K562 (cell line): ENCODE results near the gene CBX2. TPM values are rescaled to one million over a fixed set of nuclear protein-coding genes. Genes with fewer than 3 reads are reported as not detected.

Experiments used
- ATAC-seq: fragments of 200-7000 bp; cut with Tn5 transposase; 3 replicates; pipeline ENCODE4 v1.9.1; 2020; ENCODE audit warnings: moderate library complexity
- BruUV-seq: library from RNA; stranded (reverse); fragments of 400-500 nt; replicated peaks from 2 replicates; lab custom pipeline; 2021; lab: Mats Ljungman, UMichigan
- CTCF ChIA-PET: fragments of 300-600 bp; formaldehyde crosslinking; extraction: SDS; loops from one replicate; lab custom pipeline; 2021; ENCODE audit warnings: low intra/inter-chr PET ratio; lab: Yijun Ruan, JAX
- POLR2A ChIA-PET: fragments of 300-600, 350-650 bp; sonication (Branson Sonifier 250); formaldehyde crosslinking; extraction: SDS; loops from one replicate; lab custom pipeline; 2021; ENCODE audit warnings: antibody characterized with exemption, inconsistent platforms; lab: Yijun Ruan, JAX
- DNase-seq, 4 experiments: peaks; one replicate each; pipeline versions ENCODE4 v3.0.0 to v3.0.0-alpha.2; 2011 to 2018; ENCODE audit warnings: low spot score in 3 of 4, mixed read lengths in 3 of 4; ENCODE audit errors: extremely low read depth in 1 of 4
- FAIRE-seq: peaks from 2 replicates; lab custom pipeline; 2011; peaks lifted over from hg19 to GRCh38; lab: Jason Lieb, UNC
- H2AFZ ChIP-seq: 2 replicates; pipeline ENCODE4 v1.6.0; 2011; ENCODE audit warnings: low read depth, low read length, control low read depth, inconsistent platforms
- H3K27ac ChIP-seq: fragments of 200-600 bp; 3 replicates; pipeline ENCODE4 v1.8.0; 2011; ENCODE audit warnings: low read depth, mild to moderate bottlenecking, control low read depth, inconsistent platforms, low read length, moderate library complexity, mixed read lengths; ENCODE audit errors: extremely low read depth
- H3K27me3 ChIP-seq, 2 experiments: fragments of 300-600 bp in 1 of 2; 2 replicates in 1 of 2; 3 replicates in 1 of 2; pipeline versions ENCODE4 v1.6.0 to v1.8.0; 2011; ENCODE audit warnings: inconsistent platforms in 2 of 2, low read length in 2 of 2, mild to moderate bottlenecking in 1 of 2, mixed read lengths in 1 of 2, moderate library complexity in 1 of 2; ENCODE audit not compliant: control insufficient read depth in 2 of 2, insufficient read depth in 2 of 2
- H3K36me3 ChIP-seq: fragments of 300-600 bp; 3 replicates; pipeline ENCODE4 v1.8.0; 2011; ENCODE audit warnings: mild to moderate bottlenecking, low read length, inconsistent platforms; ENCODE audit not compliant: control insufficient read depth, insufficient read depth
- H3K4me1 ChIP-seq, 2 experiments: fragments of 200-600 bp in 1 of 2; replicated peaks in 1 of 2; 2 replicates in 1 of 2; 3 replicates in 1 of 2; pipeline versions ENCODE4 v1.5.1 to v1.8.0; 2011; ENCODE audit warnings: inconsistent platforms in 2 of 2, low read length in 2 of 2, mild to moderate bottlenecking in 1 of 2, mixed read lengths in 1 of 2, moderate library complexity in 1 of 2; ENCODE audit not compliant: control insufficient read depth in 2 of 2, insufficient read depth in 2 of 2
- H3K4me2 ChIP-seq: 2 replicates; pipeline ENCODE4 v1.6.1; 2011; ENCODE audit warnings: low read length, control low read depth, inconsistent platforms, mixed read lengths; ENCODE audit not compliant: insufficient read depth
- H3K4me3 ChIP-seq: fragments of 200-600 bp; sonication (generic), shearing (Covaris generic); 2 replicates; pipeline ENCODE4 v1.5.1; 2016; ENCODE audit warnings: control low read depth, inconsistent platforms
- H3K79me2 ChIP-seq: fragments of 200-600 bp; 3 replicates; pipeline ENCODE4 v1.8.0; 2011; ENCODE audit warnings: low read length, inconsistent platforms; ENCODE audit not compliant: control insufficient read depth, insufficient read depth
- H3K9ac ChIP-seq, 2 experiments: 2 replicates each; pipeline versions ENCODE4 v1.6.0 to v1.6.1; 2011; ENCODE audit warnings: low read depth in 2 of 2, low read length in 2 of 2, control low read depth in 1 of 2, inconsistent platforms in 1 of 2, mild to moderate bottlenecking in 1 of 2, mixed read lengths in 1 of 2; ENCODE audit not compliant: insufficient read depth in 1 of 2
- H3K9me1 ChIP-seq: one replicate; pipeline ENCODE4 v1.6.0; 2011; ENCODE audit warnings: inconsistent platforms, mild to moderate bottlenecking, low read length, moderate library complexity; ENCODE audit not compliant: control insufficient read depth, insufficient read depth
- H3K9me3 ChIP-seq: replicated peaks from 2 replicates; pipeline ENCODE4 v1.5.1; 2011; ENCODE audit warnings: low read depth, low read length, inconsistent platforms; ENCODE audit not compliant: control insufficient read depth, insufficient read depth
- H4K20me1 ChIP-seq: replicated peaks from 2 replicates; pipeline ENCODE4 v1.6.1; 2011; ENCODE audit warnings: low read length, inconsistent platforms, mixed read lengths; ENCODE audit not compliant: control insufficient read depth, insufficient read depth
- COPS2 ChIP-seq: fragments of 450-650 bp; conservative IDR thresholded peaks from 2 replicates; pipeline ENCODE4 v1.6.1; 2016; ENCODE audit warnings: mild to moderate bottlenecking, moderate library complexity
- EP400 ChIP-seq: fragments of 450-650 bp; IDR thresholded peaks from 2 replicates; pipeline ENCODE4 v1.6.1; 2017; ENCODE audit warnings: antibody characterized with exemption, mild to moderate bottlenecking, moderate library complexity
- FIP1L1 ChIP-seq: fragments of 200-400 bp; formaldehyde crosslinking; IDR thresholded peaks from 2 replicates; pipeline ENCODE4 v1.6.1; 2018; ENCODE audit warnings: mild to moderate bottlenecking, low read depth, low read length; ENCODE audit not compliant: poor library complexity, severe bottlenecking
- KAT8 ChIP-seq: fragments of 450-650 bp; IDR thresholded peaks from 2 replicates; pipeline ENCODE4 v1.6.1; 2016; ENCODE audit warnings: low read depth, mild to moderate bottlenecking
- MECOM ChIP-seq: fragments of 250-450 bp; sonication (Bioruptor Pico); IDR thresholded peaks from 2 replicates; pipeline ENCODE4 v1.8.0; 2022; ENCODE audit warnings: inconsistent platforms
- RAD21 ChIP-seq, 2 experiments: fragments of 250-450 bp in 1 of 2; fragments of 450-650 bp in 1 of 2; sonication (Bioruptor Pico) in 1 of 2; formaldehyde crosslinking in 1 of 2; IDR thresholded peaks in 1 of 2; conservative IDR thresholded peaks in 1 of 2; 2 replicates each; pipeline versions ENCODE4 v1.4.0 to v1.8.0; 2020 to 2022; ENCODE audit warnings: mild to moderate bottlenecking in 2 of 2, moderate library complexity in 1 of 2
- TAF7 ChIP-seq: fragments of 450-650 bp; IDR thresholded peaks from 2 replicates; pipeline ENCODE4 v1.6.1; 2016; ENCODE audit warnings: missing genetic modification characterization, missing compliant biosample characterization
- ZC3H8 ChIP-seq: fragments of 450-650 bp; IDR thresholded peaks from 2 replicates; pipeline ENCODE4 v1.6.1; 2017
- ZEB2 ChIP-seq: fragments of 450-650 bp; IDR thresholded peaks from 2 replicates; pipeline ENCODE4 v1.6.1; 2016
- ZFP30 ChIP-seq: fragments of 250-450 bp; sonication (Bioruptor Pico); IDR thresholded peaks from 2 replicates; pipeline ENCODE4 v1.8.0; 2022; ENCODE audit warnings: moderate library complexity, mild to moderate bottlenecking, inconsistent platforms, borderline replicate concordance
- ZNF140 ChIP-seq: fragments of 250-450 bp; sonication (Bioruptor Pico); IDR thresholded peaks from 2 replicates; pipeline ENCODE4 v1.8.0; 2021; ENCODE audit warnings: moderate library complexity, mild to moderate bottlenecking, inconsistent platforms
- ZNF143 ChIP-seq: sonication (generic); formaldehyde crosslinking; IDR thresholded peaks from 2 replicates; pipeline ENCODE4 v1.9.0; 2022; ENCODE audit warnings: mild to moderate bottlenecking, missing genetic modification reagents
- ZNF263 ChIP-seq: sonication (generic); formaldehyde crosslinking; IDR thresholded peaks from 2 replicates; pipeline ENCODE4 v1.8.0; 2022; ENCODE audit warnings: mild to moderate bottlenecking, missing genetic modification reagents, borderline replicate concordance
- ZNF274 ChIP-seq: IDR thresholded peaks from 2 replicates; pipeline ENCODE4 v1.6.1; 2011; ENCODE audit warnings: low read depth, mild to moderate bottlenecking, low read length, moderate library complexity, borderline replicate concordance
- ZNF764 ChIP-seq: fragments of 250-450 bp; sonication (Bioruptor Pico); IDR thresholded peaks from 2 replicates; pipeline ENCODE4 v1.4.0; 2020; ENCODE audit warnings: low read depth, mild to moderate bottlenecking, moderate library complexity
- WGBS: fragments of 100-300 bp; shearing (Covaris generic); methylation state at CpG from one replicate; pipeline ENCODE4 v1.1.6; 2016; ENCODE audit warnings: low coverage, mixed read lengths; ENCODE audit not compliant: insufficient coverage; ENCODE audit errors: missing lambda C conversion rate; 5-methylcytosine and 5-hydroxymethylcytosine counted together
- in situ Hi-C: fragments of 300-500 bp; cut with MboI; formaldehyde crosslinking; loops from 4 replicates; pipeline ENCODE4 v1.15.0; 2018; ENCODE audit warnings: inconsistent platforms, mixed read lengths
- intact Hi-C: fragments of 100-400 bp; cut with micrococcal nuclease; formaldehyde crosslinking; loops from 2 replicates; pipeline ENCODE4 v1.14.2; 2022
- polyA plus RNA-seq, 8 experiments: library from polyadenylated mRNA; depleted of rRNA in 4 of 8; stranded (reverse) in 5 of 8; unstranded in 3 of 8; fragments of >200 nt; fragmentation: Nextera tagmentation in 2 of 8; fragmentation: Illumina TruSeq in 1 of 8; extraction: Ambion mirVana in 2 of 8; extraction: Trizol in 1 of 8; gene quantifications; 2 replicates each; pipeline versions ENCODE4 v1.2.1 to v1.2.3, GENCODE V29; 2011 to 2014; ENCODE audit warnings: inconsistent platforms in 1 of 8, missing spikeins in 1 of 8
- total RNA-seq, 7 experiments: library from RNA; depleted of rRNA in 6 of 7; stranded (reverse); fragments of >200 nt in 6 of 7; fragmentation: Illumina TruSeq in 2 of 7; extraction: Trizol in 2 of 7; gene quantifications; 2 replicates each; pipeline versions ENCODE4 v1.2.1 to v1.2.3, GENCODE V29; 2011 to 2021; ENCODE audit warnings: low replicate concordance in 1 of 7
- TF ChIP-seq, protein P1 (sequence below), 2 experiments: IDR thresholded peaks; 2 replicates each; pipeline ENCODE4 v1.6.1; 2011; ENCODE audit warnings: borderline replicate concordance in 1 of 2, control low read depth in 1 of 2, low read depth in 1 of 2, low read length in 1 of 2, mild to moderate bottlenecking in 1 of 2, mixed read lengths in 1 of 2, moderate library complexity in 1 of 2; ENCODE audit not compliant: insufficient read depth in 1 of 2, insufficient read length in 1 of 2, poor library complexity in 1 of 2, severe bottlenecking in 1 of 2; ENCODE audit errors: extremely low read depth in 1 of 2
- TF ChIP-seq, protein P2 (sequence below): sonication (generic); formaldehyde crosslinking; IDR thresholded peaks from 2 replicates; pipeline ENCODE4 v1.9.0; 2022; ENCODE audit warnings: mild to moderate bottlenecking, missing genetic modification reagents
- TF ChIP-seq, protein P3 (sequence below): fragments of 200-800 bp; sonication (Bioruptor generic); IDR thresholded peaks from 2 replicates; pipeline ENCODE4 v1.6.1; 2017; ENCODE audit warnings: missing genetic modification characterization, missing compliant biosample characterization

The CBX2 gene
- total and polyA plus RNA-seq, 9 of the 15 experiments (the other 6 are each of a cell fraction or from before 2014, with no cell fraction given): 0.66 to 26.9 (median 13.9) TPM

DNA sequence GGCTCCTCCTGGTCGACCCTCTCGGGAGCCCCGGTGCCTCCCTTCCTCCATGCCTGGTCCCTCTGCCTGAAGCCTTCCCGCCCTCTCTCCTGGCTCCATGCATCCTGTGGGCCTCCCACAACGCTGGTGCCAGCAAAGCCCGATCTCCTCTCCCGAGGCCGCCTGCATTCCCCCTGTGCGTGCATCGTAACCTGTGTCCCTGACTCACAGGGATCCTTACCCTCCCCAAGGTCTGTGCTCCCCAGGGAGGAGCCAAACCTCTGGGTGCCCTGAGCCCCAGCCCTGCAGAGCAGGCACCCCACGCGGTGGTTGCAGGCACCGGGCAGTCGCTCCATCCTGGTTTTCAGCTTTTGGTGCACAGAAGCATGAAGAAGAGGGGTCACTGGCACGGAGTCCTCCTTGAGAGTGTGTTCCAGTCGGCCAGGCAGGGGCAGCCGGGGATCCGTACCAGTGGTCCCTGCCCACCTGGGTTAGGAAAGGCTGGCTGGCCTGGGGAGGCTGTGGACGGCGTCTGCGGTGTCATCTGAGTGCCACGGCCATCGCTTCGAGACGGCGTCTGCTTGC is 49.0 kb upstream of the CBX2 start:
- no peaks in the 10 kb centered on the region for H3K9me1 ChIP-seq
- TF ChIP-seq, protein P1, sequence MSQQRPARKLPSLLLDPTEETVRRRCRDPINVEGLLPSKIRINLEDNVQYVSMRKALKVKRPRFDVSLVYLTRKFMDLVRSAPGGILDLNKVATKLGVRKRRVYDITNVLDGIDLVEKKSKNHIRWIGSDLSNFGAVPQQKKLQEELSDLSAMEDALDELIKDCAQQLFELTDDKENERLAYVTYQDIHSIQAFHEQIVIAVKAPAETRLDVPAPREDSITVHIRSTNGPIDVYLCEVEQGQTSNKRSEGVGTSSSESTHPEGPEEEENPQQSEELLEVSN (IDR thresholded peaks at IDR 0.05; ENCODE audit: borderline replicate concordance in 1 of 2, extremely low read depth in 1 of 2, insufficient read depth in 1 of 2, insufficient read length in 1 of 2, low read depth in 1 of 2, low read length in 1 of 2, poor library complexity in 1 of 2, severe bottlenecking in 1 of 2): peak in 1 of 2 experiments; percentile 30
- TF ChIP-seq COPS2 (no peak), RAD21 (CRISPR knock-in tag; conservative IDR thresholded peaks at IDR 0.05 in 1 of 2, IDR thresholded peaks at IDR 0.05 in 1 of 2) (no peak), ZNF764 (CRISPR knock-in tag) (no peak), ZFP30 (CRISPR knock-in tag) (no peak), ZNF140 (CRISPR knock-in tag) (no peak), ZC3H8 (no peak), KAT8 (peak; percentile 35; the same call in 1 of the 2 replicates), EP400 (no peak), FIP1L1 (no peak), TAF7 (tag) (no peak), ZNF274 (no peak), ZEB2 (no peak), ZNF263 (peak; percentile 75), MECOM (CRISPR knock-in tag) (no peak), ZNF143 (peak; percentile 65)
- TF ChIP-seq, protein P2, sequence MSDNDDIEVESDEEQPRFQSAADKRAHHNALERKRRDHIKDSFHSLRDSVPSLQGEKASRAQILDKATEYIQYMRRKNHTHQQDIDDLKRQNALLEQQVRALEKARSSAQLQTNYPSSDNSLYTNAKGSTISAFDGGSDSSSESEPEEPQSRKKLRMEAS (CRISPR knock-in tag): 0 out of 2 replicates have a peak, but pooled peaks have one; percentile 52
- TF ChIP-seq, protein P3, sequence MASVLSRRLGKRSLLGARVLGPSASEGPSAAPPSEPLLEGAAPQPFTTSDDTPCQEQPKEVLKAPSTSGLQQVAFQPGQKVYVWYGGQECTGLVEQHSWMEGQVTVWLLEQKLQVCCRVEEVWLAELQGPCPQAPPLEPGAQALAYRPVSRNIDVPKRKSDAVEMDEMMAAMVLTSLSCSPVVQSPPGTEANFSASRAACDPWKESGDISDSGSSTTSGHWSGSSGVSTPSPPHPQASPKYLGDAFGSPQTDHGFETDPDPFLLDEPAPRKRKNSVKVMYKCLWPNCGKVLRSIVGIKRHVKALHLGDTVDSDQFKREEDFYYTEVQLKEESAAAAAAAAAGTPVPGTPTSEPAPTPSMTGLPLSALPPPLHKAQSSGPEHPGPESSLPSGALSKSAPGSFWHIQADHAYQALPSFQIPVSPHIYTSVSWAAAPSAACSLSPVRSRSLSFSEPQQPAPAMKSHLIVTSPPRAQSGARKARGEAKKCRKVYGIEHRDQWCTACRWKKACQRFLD (CRISPR knock-in tag): 0 out of 2 replicates have a peak, but pooled peaks have one; percentile 16
- 37% methylated on average over 20 of the region's 26 CpGs for WGBS
- CTCF ChIA-PET: no interaction called here
- H3K36me3 ChIP-seq: no peaks in the 10 kb centered on the region
- no peak overlapping the region for H3K27ac ChIP-seq
- peak overlapping the region in 1 of 2 experiments; percentile 4; a peak in 1 of 4 replicates for H3K9ac ChIP-seq
- no peaks in the 10 kb centered on the region for H4K20me1 ChIP-seq
- intact Hi-C loops: no loop called here
- no peaks in the 10 kb centered on the region for H3K79me2 ChIP-seq
- peak in 1 of 4 experiments; percentile 31 for DNase-seq
- no TSS peak for BruUV-seq
- no peaks in the 10 kb centered on the region for H3K27me3 ChIP-seq
- no peak overlapping the region for H3K4me3 ChIP-seq
- no peak for FAIRE-seq
- POLR2A ChIA-PET: interaction anchor here (0.6 kb wide), 2 partner anchors 18 to 108 kb away, joined by 3 read pairs; no protein-coding TSS in a partner anchor
- ATAC-seq: peak; percentile 68
- H3K9me3 ChIP-seq: no peaks in the 10 kb centered on the region
- peak overlapping the region; percentile 40 for H3K4me2 ChIP-seq
- in situ Hi-C loops: no loop called here
- peaks cover 4 to 32% of the 10 kb centered on the region in 2 experiments; a peak in 3 of 5 replicates for H3K4me1 ChIP-seq
- H2AFZ ChIP-seq: peak overlapping the region; percentile 97
